Breast epithelium (tissue), 4 donors: ENCODE measurements around the gene AFF3. TPM values are rescaled to one million over a fixed set of nuclear protein-coding genes. Genes with fewer than 3 reads are reported as not detected.

Experiments used
- DNase-seq, 2 donors: peaks; one replicate each; pipeline ENCODE4 v3.0.0-alpha.2; 2019; ENCODE audit warnings: low spot score in 2 of 2
- H3K27ac ChIP-seq, 2 donors: fragments of 200-600 bp; sonication (generic) in 1 of 2; one replicate each; pipeline ENCODE4 v1.5.1; 2016 to 2019; ENCODE audit warnings: mild to moderate bottlenecking in 1 of 2
- H3K27me3 ChIP-seq, 2 donors: fragments of 200-600 bp; sonication (generic) in 1 of 2; one replicate each; pipeline versions ENCODE4 v1.5.1 to v1.6.0; 2017 to 2019; ENCODE audit warnings: control low read depth in 1 of 2, mild to moderate bottlenecking in 1 of 2
- H3K36me3 ChIP-seq: fragments of 200-600 bp; one replicate; pipeline ENCODE4 v1.5.1; 2019
- H3K4me1 ChIP-seq, 2 donors: fragments of 200-600 bp; sonication (generic); one replicate each; pipeline ENCODE4 v1.5.1; 2016 to 2019; ENCODE audit warnings: control low read depth in 1 of 2
- H3K4me3 ChIP-seq, 3 donors: fragments of 200-600 bp; sonication (generic); 1 replicate in 2 of 3; 2 replicates in 1 of 3; pipeline ENCODE4 v1.5.1; 2016 to 2019; ENCODE audit warnings: mild to moderate bottlenecking in 3 of 3, moderate library complexity in 2 of 3
- H3K9me3 ChIP-seq, 2 donors: fragments of 200-600 bp; sonication (generic) in 1 of 2; one replicate each; pipeline ENCODE4 v1.5.1; 2016 to 2019; ENCODE audit warnings: control low read depth in 1 of 2
- POLR2A ChIP-seq: fragments of 450-650 bp; IDR thresholded peaks from one replicate; pipeline ENCODE4 v1.6.1; 2016; ENCODE audit warnings: antibody characterized with exemption, mild to moderate bottlenecking, moderate library complexity
- POLR2AphosphoS5 ChIP-seq, 3 donors: sonication (generic); formaldehyde crosslinking; IDR thresholded peaks; one replicate each; pipeline ENCODE4 v1.6.1; 2017; ENCODE audit warnings: antibody characterized with exemption in 3 of 3
- intact Hi-C: fragments of 100-400 bp; cut with DNase I; formaldehyde crosslinking; loops from one replicate; pipeline ENCODE4 v1.15.1; 2023; ENCODE audit warnings: low total_unique reads
- total RNA-seq, 3 donors: library from RNA; depleted of rRNA; stranded (reverse); fragments of >200 nt; gene quantifications; one replicate each; pipeline ENCODE4 v1.1.0, GENCODE V29; 2016
- TF ChIP-seq, protein P1 (sequence below), 3 donors: fragments of 450-650 bp; IDR thresholded peaks; one replicate each; pipeline ENCODE4 v1.5.1; 2016 to 2017; ENCODE audit warnings: antibody characterized with exemption in 3 of 3, mild to moderate bottlenecking in 3 of 3, moderate library complexity in 3 of 3

The AFF3 gene
- total RNA-seq, 3 donors from 2014 or later: 8.2 to 116 (median 63.6) TPM

DNA sequence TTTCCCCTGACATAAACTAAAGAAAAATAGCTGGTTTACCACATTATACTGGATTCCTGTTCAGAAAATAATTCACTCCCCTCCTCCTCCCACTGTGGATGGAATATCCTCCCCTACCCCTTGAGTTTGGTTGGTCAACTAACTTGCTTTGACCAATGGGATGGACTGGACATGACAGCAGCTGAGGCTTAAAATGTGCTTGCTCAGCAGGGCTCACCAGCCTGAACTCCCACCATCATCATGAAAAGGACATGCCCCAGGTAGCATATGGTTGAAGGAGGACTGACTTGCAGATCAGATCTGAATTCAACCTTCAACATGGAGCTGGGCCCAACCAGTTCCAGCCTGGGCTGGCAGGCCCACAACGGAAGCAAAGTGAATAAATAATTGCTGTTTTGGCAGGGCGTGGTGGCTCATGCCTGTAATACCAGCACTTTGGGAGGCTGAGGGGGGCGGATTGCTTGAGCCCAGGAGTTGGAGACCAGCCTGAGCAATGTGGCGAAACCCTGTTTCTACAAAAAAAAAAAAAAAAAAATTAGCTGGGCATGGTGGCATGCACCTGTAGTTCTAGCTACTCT, 284.4 kb downstream of the AFF3 start:
- no peak for DNase-seq
- no peaks in the 10 kb centered on the region for H3K9me3 ChIP-seq
- no peaks in the 10 kb centered on the region for H3K27me3 ChIP-seq
- H3K4me3 ChIP-seq: no peak overlapping the region
- no peak overlapping the region for H3K27ac ChIP-seq
- intact Hi-C loops: no loop called here
- no peaks in the 10 kb centered on the region for H3K4me1 ChIP-seq
- TF ChIP-seq POLR2A: no peak
- TF ChIP-seq POLR2AphosphoS5 (IDR thresholded peaks at IDR 0.05): no peak
- TF ChIP-seq, protein P1, sequence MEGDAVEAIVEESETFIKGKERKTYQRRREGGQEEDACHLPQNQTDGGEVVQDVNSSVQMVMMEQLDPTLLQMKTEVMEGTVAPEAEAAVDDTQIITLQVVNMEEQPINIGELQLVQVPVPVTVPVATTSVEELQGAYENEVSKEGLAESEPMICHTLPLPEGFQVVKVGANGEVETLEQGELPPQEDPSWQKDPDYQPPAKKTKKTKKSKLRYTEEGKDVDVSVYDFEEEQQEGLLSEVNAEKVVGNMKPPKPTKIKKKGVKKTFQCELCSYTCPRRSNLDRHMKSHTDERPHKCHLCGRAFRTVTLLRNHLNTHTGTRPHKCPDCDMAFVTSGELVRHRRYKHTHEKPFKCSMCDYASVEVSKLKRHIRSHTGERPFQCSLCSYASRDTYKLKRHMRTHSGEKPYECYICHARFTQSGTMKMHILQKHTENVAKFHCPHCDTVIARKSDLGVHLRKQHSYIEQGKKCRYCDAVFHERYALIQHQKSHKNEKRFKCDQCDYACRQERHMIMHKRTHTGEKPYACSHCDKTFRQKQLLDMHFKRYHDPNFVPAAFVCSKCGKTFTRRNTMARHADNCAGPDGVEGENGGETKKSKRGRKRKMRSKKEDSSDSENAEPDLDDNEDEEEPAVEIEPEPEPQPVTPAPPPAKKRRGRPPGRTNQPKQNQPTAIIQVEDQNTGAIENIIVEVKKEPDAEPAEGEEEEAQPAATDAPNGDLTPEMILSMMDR (IDR thresholded peaks at IDR 0.05): no peak
- H3K36me3 ChIP-seq: no peaks in the 10 kb centered on the region

DNA sequence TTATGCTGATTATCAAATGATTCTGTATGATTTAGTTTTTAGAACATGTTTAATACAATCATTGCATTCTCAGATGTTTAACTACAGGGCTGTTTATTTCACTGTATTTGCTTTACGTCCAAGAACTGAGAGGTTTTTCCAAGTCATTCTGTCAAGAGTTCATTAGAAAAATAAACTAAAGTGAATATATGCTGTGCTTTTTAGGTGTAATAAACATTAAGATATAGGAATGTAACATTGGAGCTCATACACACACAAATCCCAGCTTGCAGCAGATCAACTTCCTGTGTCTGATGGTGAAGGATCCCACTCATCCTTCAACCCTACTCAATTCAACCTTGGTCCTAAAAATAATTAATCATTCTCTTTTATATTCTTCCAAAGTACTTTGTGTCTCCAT, 285.0 kb downstream of the AFF3 start:
- no peaks in the 10 kb centered on the region for H3K27me3 ChIP-seq
- intact Hi-C loops: no loop called here
- TF ChIP-seq POLR2A (no peak), POLR2AphosphoS5 (IDR thresholded peaks at IDR 0.05) (no peak)
- TF ChIP-seq, protein P1 (IDR thresholded peaks at IDR 0.05): no peak
- H3K27ac ChIP-seq: no peak overlapping the region
- no peaks in the 10 kb centered on the region for H3K4me1 ChIP-seq
- no peaks in the 10 kb centered on the region for H3K36me3 ChIP-seq
- H3K4me3 ChIP-seq: no peak overlapping the region
- DNase-seq: no peak
- H3K9me3 ChIP-seq: no peaks in the 10 kb centered on the region

DNA sequence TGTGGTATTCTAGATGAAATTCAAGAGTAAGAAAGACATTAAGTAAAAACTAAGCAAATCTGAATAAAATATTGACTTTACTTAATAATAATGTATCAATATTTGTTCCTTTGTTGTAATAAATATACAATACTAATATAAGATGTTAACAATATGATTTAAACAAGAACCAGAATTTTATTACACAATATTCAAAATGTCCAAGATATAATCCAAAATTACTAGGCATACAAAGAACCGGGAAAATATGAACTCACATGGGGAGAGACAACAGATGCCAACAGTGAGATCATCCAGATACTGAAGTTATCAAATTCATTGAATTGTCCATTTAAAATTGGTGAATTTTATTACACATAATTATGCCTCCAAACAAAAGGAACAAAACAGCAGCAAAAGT, 286.3 kb downstream of the AFF3 start:
- no peaks in the 10 kb centered on the region for H3K9me3 ChIP-seq
- no peak overlapping the region for H3K4me3 ChIP-seq
- H3K4me1 ChIP-seq: no peaks in the 10 kb centered on the region
- H3K36me3 ChIP-seq: no peaks in the 10 kb centered on the region
- TF ChIP-seq, protein P1 (IDR thresholded peaks at IDR 0.05): no peak
- no peak for TF ChIP-seq POLR2A
- TF ChIP-seq POLR2AphosphoS5 (IDR thresholded peaks at IDR 0.05): no peak
- intact Hi-C loops: no loop called here
- no peak overlapping the region for H3K27ac ChIP-seq
- H3K27me3 ChIP-seq: no peaks in the 10 kb centered on the region
- DNase-seq: no peak

GRCh38 chr2:99854236-99854852, 288.0 kb downstream of the AFF3 start:
- TF ChIP-seq POLR2A (no peak), POLR2AphosphoS5 (IDR thresholded peaks at IDR 0.05) (no peak)
- TF ChIP-seq, protein P1 (IDR thresholded peaks at IDR 0.05): no peak
- H3K4me1 ChIP-seq: no peaks in the 10 kb centered on the region
- no peak overlapping the region for H3K4me3 ChIP-seq
- H3K27me3 ChIP-seq: no peaks in the 10 kb centered on the region
- no peaks in the 10 kb centered on the region for H3K36me3 ChIP-seq
- H3K9me3 ChIP-seq: no peaks in the 10 kb centered on the region
- DNase-seq: no peak
- H3K27ac ChIP-seq: no peak overlapping the region
- intact Hi-C loops: no loop called here

- TF ChIP-seq POLR2A (no peak), POLR2AphosphoS5 (IDR thresholded peaks at IDR 0.05) (no peak)
- TF ChIP-seq, protein P1 (IDR thresholded peaks at IDR 0.05): no peak
- H3K4me1 ChIP-seq: no peaks in the 10 kb centered on the region
- no peaks in the 10 kb centered on the region for H3K9me3 ChIP-seq
- H3K36me3 ChIP-seq: no peaks in the 10 kb centered on the region
- no peaks in the 10 kb centered on the region for H3K27me3 ChIP-seq
- no peak for DNase-seq
- no peak overlapping the region for H3K27ac ChIP-seq
- intact Hi-C loops: no loop called here
- H3K4me3 ChIP-seq: no peak overlapping the region
These were observed 289.4 kb downstream of the AFF3 start for GRCh38 chr2:99852956-99853355.
